HAP-1 (cell line): ENCODE data around the gene SRSF9.
"Not testable (repeated sequence)": the region's sequence is repeated elsewhere in the genome, so short reads cannot be mapped to it uniquely, and the experiment has no call there.

Experiments used
- DNase-seq, 2 experiments: peaks; one replicate each; pipeline ENCODE4 v3.0.0-alpha.2; 2016 to 2020; ENCODE audit warnings: low spot score in 2 of 2
- H3K27me3 ChIP-seq: fragments of 250-450 bp; sonication (Bioruptor Pico); 2 replicates; pipeline ENCODE4 v1.5.1; 2020; ENCODE audit warnings: low read depth, mild to moderate bottlenecking, moderate library complexity
- H3K36me3 ChIP-seq: fragments of 250-450 bp; sonication (Bioruptor Pico); replicated peaks from 2 replicates; pipeline ENCODE4 v1.5.1; 2020; ENCODE audit warnings: mild to moderate bottlenecking
- H3K4me1 ChIP-seq: fragments of 250-450 bp; sonication (Bioruptor Pico); 2 replicates; pipeline ENCODE4 v1.5.1; 2020; ENCODE audit warnings: mild to moderate bottlenecking
- H3K4me3 ChIP-seq: fragments of 250-450 bp; sonication (Bioruptor Pico); 2 replicates; pipeline ENCODE4 v1.5.1; 2020; ENCODE audit warnings: mild to moderate bottlenecking, moderate library complexity
- H3K9me3 ChIP-seq: fragments of 250-450 bp; sonication (Bioruptor Pico); 2 replicates; pipeline ENCODE4 v1.5.1; 2020; ENCODE audit warnings: mild to moderate bottlenecking, moderate library complexity
- in situ Hi-C: fragments of 300-500 bp; cut with MboI; formaldehyde crosslinking; loops from 3 replicates; pipeline ENCODE4 v1.14.3; 2020; ENCODE audit warnings: low sequenced_read_pairs, inconsistent platforms, mixed read lengths

SRSF9 gene, protein sequence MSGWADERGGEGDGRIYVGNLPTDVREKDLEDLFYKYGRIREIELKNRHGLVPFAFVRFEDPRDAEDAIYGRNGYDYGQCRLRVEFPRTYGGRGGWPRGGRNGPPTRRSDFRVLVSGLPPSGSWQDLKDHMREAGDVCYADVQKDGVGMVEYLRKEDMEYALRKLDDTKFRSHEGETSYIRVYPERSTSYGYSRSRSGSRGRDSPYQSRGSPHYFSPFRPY

DNA sequence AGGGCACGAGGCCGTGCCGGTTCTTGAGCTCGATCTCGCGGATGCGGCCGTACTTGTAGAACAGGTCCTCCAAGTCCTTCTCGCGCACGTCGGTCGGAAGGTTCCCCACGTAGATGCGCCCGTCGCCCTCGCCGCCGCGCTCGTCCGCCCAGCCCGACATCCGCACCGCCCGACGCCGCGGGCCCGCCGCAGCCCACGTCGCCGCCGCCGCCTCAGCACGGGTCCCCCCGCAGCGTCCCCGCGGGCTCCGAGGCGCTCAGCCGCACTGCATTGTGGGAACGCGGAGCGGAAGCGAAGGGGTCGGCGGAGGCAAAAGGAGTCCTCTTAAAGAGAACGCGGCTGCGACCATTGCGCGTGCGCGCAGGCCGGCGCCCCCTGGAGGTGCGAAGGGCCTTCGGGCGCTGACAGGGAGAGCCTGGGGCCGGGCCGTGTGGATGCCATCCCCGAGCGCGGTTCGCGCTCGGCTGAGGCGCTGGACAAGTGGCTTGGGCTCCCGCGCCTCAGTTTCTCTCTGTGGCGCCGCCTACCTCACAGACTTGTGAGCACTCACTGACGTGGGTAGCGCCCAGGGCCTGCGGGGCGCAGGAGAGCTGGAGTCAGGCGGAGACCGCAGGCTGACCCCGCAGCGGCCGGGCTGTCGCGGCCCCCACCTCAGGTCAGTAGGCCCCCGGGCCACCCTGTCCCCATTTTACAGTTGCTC, at the start of gene SRSF9:
Gene SRSF9, minus strand, starts transcription at position 299 of the 700 bp plus-strand sequence. Its CDS starts 139 bp downstream, at position 160.
- in situ Hi-C loops, result no loop called here
- peaks cover 22% of the 10 kb centered on the region for H3K4me1 ChIP-seq
- no peaks in the 10 kb centered on the region for H3K27me3 ChIP-seq
- peaks cover 23% of the 10 kb centered on the region for H3K36me3 ChIP-seq
- DNase-seq, result peak; percentile 97
- peak within 1 kb of the TSS; percentile 79 for H3K4me3 ChIP-seq
- H3K9me3 ChIP-seq, result no peaks in the 10 kb centered on the region

DNA sequence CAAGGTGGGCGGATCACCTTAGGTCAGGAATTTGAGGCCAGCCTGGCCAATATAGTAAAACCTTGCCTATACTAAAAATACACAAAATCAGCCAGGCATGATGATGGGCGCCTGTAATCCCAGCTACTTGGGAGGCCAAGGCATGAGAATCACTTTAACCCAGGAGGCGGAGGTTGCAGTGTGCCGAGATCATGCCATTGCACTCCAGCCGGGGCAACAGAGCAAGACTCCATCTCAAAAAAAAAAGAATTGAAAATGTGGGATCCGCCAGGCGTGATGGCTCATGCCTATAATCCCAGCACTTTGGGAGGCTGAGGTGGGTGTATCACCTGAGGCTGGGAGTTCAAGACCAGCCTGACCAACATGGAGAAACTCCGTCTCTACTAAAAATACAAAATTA, 49.8 kb upstream of the SRSF9 start:
- H3K4me1 ChIP-seq, in situ Hi-C loops, DNase-seq, H3K4me3 ChIP-seq, H3K27me3 ChIP-seq, H3K9me3 ChIP-seq: not testable (repeated sequence)
- peaks cover 29% of the 10 kb centered on the region for H3K36me3 ChIP-seq

DNA sequence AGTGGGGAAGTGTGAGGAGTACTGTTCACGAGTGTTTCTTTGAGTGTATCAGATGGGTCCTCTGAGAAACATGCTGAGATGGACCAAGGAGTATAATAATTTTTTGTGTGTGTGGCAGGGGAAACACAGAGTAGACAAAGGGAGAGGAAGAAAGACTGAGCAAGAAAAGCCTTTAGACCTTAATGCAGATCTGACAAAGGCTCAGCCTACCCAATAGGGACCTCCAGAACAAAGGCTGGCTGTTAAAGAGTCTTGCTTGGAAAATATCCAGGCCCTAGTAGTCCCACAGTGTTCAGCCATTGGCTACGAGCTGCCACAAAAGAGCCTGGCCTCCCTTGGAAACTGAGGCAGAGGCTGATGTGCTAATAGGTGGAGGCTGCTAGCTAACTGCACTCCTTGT, 45.9 kb upstream of the SRSF9 start:
- Histone ChIP-seq H3K4me3 (no peak overlapping the region), H3K4me1 (no peaks in the 10 kb centered on the region; the same call in 1 of the 2 replicates), H3K36me3 (peaks cover 37% of the 10 kb centered on the region), H3K9me3 (no peaks in the 10 kb centered on the region), H3K27me3 (no peaks in the 10 kb centered on the region)
- DNase-seq, result no peak
- in situ Hi-C loops, result no loop called here

DNA sequence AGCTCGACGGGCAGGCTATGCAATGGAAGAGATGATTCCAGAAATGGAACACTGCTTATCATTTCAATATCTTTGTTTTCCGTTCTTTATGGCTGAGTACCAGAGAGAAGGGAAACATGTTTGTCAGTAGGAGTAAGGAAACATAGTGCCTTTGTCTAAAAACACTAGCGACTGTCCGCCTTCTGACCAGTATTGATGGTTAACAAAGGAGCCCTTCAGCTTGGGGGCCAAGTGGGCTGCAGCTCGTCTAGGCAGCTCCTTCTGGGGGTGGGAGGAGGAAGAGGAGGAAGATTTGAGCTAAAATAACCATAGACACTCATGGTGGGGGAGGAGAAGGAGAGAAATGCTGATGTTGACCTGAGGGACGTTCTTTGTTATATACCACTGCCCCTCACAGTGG, 44.5 kb upstream of the SRSF9 start:
- no peaks in the 10 kb centered on the region for H3K27me3 ChIP-seq
- H3K36me3 ChIP-seq, result peaks cover 42% of the 10 kb centered on the region
- no peak overlapping the region for H3K4me3 ChIP-seq
- DNase-seq, result no peak
- no peaks in the 10 kb centered on the region; the same call in 1 of the 2 replicates for H3K4me1 ChIP-seq
- no peaks in the 10 kb centered on the region for H3K9me3 ChIP-seq
- in situ Hi-C loops, result no loop called here

DNA sequence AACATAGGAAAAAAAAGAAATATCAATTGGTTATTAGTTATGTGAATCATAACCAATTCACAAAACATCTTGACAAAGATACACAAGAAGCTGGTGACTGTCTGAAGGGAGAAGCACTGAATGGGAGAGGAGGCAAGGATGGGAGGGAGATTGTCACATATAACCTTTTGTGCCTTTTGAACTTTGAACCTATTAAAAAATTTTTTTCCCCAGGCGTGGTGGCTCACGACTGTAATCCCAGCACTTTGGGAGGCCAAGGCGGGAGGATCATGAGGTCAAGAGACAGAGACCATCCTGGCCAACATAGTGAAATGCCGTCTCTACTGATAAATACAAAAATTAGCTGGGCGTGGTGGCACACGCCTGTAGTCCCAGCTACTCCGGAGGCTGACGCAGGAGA, 39.0 kb upstream of the SRSF9 start:
- in situ Hi-C loops, result no loop called here
- Histone ChIP-seq H3K36me3 (peaks cover 34% of the 10 kb centered on the region), H3K4me1 (peaks cover 9% of the 10 kb centered on the region), H3K27me3 (no peaks in the 10 kb centered on the region), H3K9me3 (no peaks in the 10 kb centered on the region), H3K4me3 (no peak overlapping the region)
- no peak for DNase-seq

DNA sequence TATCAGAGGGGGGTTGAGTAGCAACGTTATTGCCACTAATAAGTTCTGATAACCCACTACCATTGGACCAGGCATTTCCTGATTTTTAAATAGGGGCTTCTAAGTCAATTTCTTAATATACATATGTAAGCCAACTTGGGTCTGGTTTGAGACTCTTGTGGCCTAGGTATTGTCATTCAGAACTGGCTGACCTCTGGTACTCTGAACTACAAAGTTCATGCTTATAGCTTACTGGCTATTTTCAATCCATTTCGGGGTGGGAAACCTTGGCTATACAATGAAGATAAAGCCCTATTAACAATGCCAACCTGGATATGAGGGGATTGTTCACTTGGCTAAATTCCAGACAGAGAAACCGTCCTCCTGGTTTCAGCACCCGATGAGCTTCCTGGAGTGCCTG, 35.0 kb upstream of the SRSF9 start:
- Histone ChIP-seq H3K4me3 (no peak overlapping the region), H3K27me3 (no peaks in the 10 kb centered on the region), H3K36me3 (peaks cover 26% of the 10 kb centered on the region), H3K9me3 (no peaks in the 10 kb centered on the region), H3K4me1 (peaks cover 9% of the 10 kb centered on the region)
- peak; percentile 37 to 65 for DNase-seq
- in situ Hi-C loops, result no loop called here

DNA sequence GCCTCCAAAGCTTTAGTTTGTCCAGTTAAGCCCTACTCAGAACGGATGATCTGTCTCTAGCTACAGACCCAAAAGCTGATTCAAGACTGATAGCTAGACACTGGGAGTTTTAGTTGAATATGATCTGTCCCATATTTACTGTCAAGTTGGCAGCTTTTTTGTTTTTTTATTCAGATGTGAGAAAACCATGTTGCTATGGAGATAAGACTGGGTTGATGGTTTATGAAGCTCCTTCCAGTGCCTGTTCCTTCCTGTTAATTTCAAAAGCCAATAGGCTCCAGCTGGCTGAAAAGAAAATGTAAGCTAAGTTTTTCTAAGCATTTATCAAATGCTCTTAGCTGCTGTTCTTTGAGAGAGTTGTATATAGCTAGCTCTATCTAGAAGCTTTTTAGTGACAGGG, 31.0 kb upstream of the SRSF9 start:
- H3K27me3 ChIP-seq, result no peaks in the 10 kb centered on the region
- H3K4me3 ChIP-seq, result no peak overlapping the region
- H3K36me3 ChIP-seq, result peaks cover 28% of the 10 kb centered on the region
- in situ Hi-C loops, result no loop called here
- H3K4me1 ChIP-seq, result peaks cover 9% of the 10 kb centered on the region
- no peak for DNase-seq
- H3K9me3 ChIP-seq, result no peaks in the 10 kb centered on the region

DNA sequence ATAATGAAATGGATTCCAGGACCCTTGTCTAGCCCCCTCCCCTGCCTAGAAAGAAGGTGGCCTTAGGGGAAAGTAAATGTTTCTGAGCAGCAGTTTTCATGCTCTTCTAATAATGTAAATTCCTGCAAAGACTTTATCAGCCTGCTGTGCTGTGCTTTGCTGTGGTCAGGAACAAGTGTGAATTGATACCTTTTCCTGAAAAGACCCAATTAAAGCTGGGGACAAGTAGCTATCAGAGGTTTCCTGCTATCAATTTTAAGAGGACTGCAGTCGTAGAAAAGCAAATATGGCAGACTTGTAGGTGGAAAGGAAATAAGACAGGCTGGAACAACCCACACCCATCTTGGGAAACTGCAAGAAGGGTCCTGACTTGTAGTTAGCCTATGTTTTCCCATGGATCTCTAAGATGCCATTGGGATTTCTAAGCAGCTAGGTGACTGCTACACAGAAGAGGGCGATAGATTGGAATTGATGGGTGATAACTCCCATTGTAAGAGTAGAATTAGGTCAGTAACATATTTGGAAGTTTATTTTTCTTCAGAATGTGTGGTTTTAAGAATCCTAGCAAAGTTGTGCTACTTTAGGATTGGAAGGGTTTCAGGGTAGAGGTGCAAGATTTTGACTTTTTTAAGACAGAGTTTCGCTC, 29.4 kb upstream of the SRSF9 start:
- no peaks in the 10 kb centered on the region for H3K27me3 ChIP-seq
- H3K36me3 ChIP-seq, result peaks cover 24% of the 10 kb centered on the region
- DNase-seq, result no peak
- peaks cover 8% of the 10 kb centered on the region for H3K4me1 ChIP-seq
- in situ Hi-C loops, result no loop called here
- no peaks in the 10 kb centered on the region for H3K9me3 ChIP-seq
- no peak overlapping the region for H3K4me3 ChIP-seq

DNA sequence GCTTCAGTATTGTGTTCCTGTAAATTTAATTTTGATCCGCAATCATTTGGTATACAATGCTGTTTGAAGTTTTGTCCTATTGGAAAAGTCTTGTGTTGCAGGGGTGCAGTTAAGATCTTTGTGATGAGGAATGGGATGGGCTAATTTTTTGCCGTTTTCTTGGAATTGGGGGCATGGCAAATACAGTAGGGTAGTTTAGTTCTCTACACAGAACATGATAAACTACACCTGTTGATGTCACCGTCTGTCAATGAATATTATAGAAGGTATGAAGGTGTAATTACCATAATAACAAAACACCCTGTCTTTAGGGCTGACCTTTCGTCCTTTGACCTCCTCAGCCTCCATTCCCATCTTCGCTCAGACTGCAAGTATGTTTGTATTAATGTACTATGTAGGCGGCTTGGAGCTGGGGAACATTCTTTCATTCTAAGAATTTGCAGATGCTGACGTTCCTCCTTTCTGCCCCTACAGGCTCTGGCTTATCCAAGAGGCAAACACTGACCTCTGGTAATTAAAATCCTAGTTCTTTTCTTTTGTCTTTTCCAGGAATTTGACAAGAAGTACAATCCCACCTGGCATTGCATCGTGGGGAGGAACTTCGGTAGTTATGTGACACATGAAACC, 28.1 kb upstream of the SRSF9 start:
- peaks cover 8% of the 10 kb centered on the region for H3K4me1 ChIP-seq
- in situ Hi-C loops, result no loop called here
- H3K36me3 ChIP-seq, result peaks cover 16% of the 10 kb centered on the region
- H3K4me3 ChIP-seq, result peak overlapping the region; percentile 88
- DNase-seq, result no peak
- H3K27me3 ChIP-seq, result no peaks in the 10 kb centered on the region
- H3K9me3 ChIP-seq, result no peaks in the 10 kb centered on the region

DNA sequence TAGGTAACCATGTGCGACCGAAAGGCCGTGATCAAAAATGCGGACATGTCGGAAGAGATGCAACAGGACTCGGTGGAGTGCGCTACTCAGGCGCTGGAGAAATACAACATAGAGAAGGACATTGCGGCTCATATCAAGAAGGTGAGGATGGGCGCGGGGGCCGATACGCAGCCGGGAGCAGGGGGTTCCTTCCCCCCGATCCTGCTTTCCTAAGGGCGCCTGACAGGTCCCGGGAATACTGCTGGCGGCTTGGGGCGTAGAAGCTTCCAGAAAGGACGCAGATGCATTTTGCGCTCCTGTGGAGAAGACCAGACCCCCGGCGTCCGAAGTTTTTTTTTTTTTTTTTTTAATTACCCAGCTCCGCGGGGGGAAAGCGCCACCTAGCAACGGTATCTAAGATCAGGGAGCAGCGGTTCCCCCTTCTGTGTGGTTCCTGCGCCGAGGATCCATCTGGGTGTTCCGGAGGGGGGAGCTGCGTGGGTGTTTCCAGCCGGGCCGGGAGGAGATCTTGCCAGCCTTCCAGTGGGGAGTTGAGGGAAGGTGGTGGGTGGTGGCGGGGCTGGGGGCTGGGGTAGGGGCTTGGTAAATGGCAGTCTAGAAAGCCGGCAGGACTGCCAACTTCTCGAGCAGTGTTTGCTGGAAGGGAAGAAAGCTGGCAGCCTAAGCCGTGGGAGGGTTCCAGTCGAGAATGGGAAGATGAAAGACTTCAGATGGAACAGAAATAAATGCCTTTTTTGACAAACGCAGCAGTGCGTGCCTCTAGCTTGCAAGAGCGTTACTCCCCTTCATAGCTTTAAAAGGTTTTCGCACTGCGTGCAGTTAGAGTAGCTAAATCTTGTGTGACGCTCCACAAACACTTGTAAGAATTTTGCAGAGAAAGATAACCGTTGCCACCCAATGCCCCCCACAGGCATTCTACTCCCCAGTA, 27.1 kb upstream of the SRSF9 start:
- in situ Hi-C loops, result no loop called here
- H3K36me3 ChIP-seq, result peaks cover 16% of the 10 kb centered on the region
- H3K27me3 ChIP-seq, result no peaks in the 10 kb centered on the region
- peaks cover 8% of the 10 kb centered on the region for H3K4me1 ChIP-seq
- peak overlapping the region; percentile 88 for H3K4me3 ChIP-seq
- peak; percentile 28 to 65 for DNase-seq
- H3K9me3 ChIP-seq, result no peaks in the 10 kb centered on the region

DNA sequence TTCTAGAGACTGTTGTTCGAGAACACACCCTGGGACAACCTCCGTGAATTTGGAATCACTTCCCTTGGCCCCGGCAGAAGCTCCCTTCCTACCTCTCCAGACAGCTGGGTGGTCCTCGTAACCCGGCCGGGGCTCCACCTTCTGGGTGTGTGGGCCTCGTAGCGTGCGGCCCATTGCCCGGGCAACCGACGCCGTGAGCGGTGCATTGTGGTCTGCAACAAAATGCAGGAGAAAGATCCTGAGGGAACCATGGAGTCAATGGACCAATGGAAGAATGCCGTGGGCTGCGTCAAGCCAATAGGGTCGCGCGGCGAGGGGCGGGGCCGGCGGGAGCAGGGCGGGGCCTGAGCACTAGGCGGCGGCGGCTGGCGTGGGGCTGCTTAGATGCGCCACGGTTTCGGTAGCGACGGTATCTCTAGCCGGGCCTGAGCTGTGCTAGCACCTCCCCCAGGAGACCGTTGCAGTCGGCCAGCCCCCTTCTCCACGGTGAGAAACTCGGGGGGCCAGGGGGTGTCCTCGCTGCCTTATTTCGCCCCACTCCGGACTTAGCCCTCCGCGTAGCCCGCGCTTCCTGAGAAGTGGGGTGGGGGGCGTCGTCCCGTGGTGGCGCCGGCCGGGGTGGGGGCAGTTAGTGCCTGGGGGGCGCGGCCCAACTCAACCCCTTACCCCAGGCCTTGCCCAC, 26.3 kb upstream of the SRSF9 start, which contains the start of gene DYNLL1:
Gene DYNLL1, plus strand, starts transcription at position 383 of the 682 bp plus-strand sequence. CDS start 309 bp downstream, outside the sequence.
- H3K9me3 ChIP-seq, result no peaks in the 10 kb centered on the region
- in situ Hi-C loops, result no loop called here
- H3K27me3 ChIP-seq, result no peaks in the 10 kb centered on the region
- DNase-seq, result peak; percentile 91 to 98
- H3K4me3 ChIP-seq, result peak within 1 kb of the TSS; percentile 88
- peaks cover 16% of the 10 kb centered on the region for H3K36me3 ChIP-seq
- H3K4me1 ChIP-seq, result peaks cover 8% of the 10 kb centered on the region

DNA sequence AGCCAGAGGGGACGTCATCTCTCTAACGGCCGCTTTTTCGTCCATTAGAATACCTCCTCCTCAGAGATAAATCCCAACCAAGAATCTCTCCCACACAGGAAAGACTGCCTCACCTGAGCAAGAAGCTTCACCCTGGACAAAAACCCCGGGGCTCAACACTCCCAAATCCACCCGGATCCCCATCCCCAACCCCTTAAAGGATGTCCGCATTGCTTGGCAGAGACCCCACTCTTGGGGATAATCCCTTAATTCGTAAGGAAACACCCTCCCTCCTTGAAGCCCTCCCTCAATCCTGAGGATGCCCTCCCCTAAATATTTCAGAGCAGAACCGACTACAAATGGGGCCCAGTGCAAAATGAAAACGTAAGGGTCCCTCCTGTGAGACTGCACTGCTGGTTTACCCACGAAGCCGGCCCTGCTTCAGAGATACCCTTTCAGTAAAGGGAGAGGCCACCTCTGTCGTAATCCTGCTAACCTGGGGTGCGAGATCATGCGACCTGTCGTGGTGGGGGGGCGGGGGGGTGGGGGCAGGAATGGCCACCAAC, 25.7 kb upstream of the SRSF9 start:
- no peak for DNase-seq
- in situ Hi-C loops, result no loop called here
- no peaks in the 10 kb centered on the region for H3K9me3 ChIP-seq
- peak overlapping the region; percentile 88 for H3K4me3 ChIP-seq
- peaks cover 8% of the 10 kb centered on the region for H3K4me1 ChIP-seq
- no peaks in the 10 kb centered on the region for H3K27me3 ChIP-seq
- H3K36me3 ChIP-seq, result peaks cover 16% of the 10 kb centered on the region
